ENCODE results near the gene PIP5K1B.
A peak's percentile ranks its signal among the peaks of the same experiment; 100 is the strongest.

PIP5K1B gene

DNA sequence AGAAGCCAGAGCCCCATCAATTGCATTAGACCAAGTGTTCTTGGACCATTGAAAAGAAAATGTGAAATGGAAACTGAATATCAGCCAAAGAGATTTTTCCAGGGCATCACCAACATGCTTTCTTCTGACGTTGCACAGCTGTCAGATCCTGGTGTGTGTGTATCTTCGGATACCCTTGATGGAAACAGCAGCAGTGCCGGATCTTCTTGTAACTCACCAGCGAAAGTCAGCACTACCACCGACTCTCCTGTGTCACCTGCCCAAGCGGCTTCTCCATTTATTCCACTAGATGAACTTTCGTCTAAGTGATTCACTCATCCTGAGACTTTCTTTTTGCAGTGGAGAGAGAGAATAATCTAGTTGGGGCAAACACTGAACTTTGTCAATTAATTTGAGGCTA lies 75.7 kb downstream of the PIP5K1B start:
- TF ChIP-seq, protein P1, sequence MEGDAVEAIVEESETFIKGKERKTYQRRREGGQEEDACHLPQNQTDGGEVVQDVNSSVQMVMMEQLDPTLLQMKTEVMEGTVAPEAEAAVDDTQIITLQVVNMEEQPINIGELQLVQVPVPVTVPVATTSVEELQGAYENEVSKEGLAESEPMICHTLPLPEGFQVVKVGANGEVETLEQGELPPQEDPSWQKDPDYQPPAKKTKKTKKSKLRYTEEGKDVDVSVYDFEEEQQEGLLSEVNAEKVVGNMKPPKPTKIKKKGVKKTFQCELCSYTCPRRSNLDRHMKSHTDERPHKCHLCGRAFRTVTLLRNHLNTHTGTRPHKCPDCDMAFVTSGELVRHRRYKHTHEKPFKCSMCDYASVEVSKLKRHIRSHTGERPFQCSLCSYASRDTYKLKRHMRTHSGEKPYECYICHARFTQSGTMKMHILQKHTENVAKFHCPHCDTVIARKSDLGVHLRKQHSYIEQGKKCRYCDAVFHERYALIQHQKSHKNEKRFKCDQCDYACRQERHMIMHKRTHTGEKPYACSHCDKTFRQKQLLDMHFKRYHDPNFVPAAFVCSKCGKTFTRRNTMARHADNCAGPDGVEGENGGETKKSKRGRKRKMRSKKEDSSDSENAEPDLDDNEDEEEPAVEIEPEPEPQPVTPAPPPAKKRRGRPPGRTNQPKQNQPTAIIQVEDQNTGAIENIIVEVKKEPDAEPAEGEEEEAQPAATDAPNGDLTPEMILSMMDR (IDR thresholded peaks at IDR 0.05; ENCODE audit: low read depth, low read length, missing control alignments): no peak
- peak overlapping the region; percentile 59 for H3K4me3 ChIP-seq (replicated peaks; ENCODE audit: low read depth, low read length)
- DNase-seq (ENCODE audit: extremely low read depth, low read depth): no peak

DNA sequence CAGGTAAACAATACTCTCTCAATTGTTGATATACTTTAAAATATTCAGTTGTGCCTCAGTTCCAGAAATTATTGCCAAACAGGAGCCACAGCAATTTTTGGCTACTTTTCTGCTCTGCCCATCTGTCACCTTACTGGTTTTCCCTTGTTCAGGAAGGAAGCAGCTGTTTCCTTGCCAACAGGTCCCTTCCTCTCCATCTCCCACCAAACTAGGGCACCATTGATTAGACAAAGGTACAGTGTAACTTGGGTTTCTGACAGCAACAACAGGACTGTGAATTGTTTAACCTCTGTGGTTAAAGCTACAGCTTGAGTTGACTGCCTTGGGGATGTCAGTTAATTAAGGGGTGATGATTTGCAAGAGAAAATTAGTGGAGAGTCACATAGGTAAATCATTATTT lies 76.9 kb downstream of the PIP5K1B start:
- DNase-seq (ENCODE audit: extremely low read depth, low read depth): no peak
- TF ChIP-seq, protein P1 (IDR thresholded peaks at IDR 0.05; ENCODE audit: low read depth, low read length, missing control alignments): no peak
- H3K4me3 ChIP-seq (replicated peaks; ENCODE audit: low read depth, low read length): no peak overlapping the region

DNA sequence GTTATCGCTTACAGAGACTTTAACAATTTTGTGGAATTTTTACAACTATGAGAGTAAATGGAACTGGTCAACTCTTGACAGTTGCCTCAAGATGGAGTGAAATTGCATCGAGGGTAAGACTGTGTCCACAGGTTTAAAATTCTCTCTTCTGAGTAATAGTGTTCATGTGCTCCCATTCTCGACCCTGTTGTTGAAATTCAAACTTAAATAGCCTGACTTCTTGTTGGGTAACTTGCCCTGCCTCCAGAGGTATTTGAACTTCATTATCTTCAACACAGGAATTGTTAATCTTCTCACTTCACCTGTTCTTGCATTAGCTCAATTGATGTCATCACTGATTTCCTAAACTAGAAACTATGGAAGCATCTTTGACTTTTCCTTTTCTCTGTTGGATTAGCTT lies 77.5 kb downstream of the PIP5K1B start:
- TF ChIP-seq, protein P1 (IDR thresholded peaks at IDR 0.05; ENCODE audit: low read depth, low read length, missing control alignments): no peak
- no peak overlapping the region for H3K4me3 ChIP-seq (replicated peaks; ENCODE audit: low read depth, low read length)
- no peak for DNase-seq (ENCODE audit: extremely low read depth, low read depth)

DNA sequence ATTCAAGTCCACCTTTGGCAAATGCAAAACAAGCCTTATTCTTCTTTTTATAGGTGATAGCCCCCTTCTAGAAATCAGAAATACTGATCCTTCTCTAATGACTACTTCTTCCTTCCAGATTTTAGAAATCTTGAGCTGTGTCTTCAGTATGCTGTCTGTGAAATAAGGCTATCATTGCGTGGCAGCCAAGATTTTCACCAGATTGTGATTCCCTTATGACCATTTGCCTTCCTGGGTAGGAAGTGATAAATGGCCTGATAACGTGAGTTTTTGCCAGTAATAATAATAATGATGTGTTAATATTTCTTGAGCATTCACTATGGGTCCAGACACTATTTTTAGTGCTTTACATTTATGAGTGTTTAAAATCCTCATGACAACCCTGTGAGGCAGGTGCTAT lies 80.9 kb downstream of the PIP5K1B start:
- TF ChIP-seq, protein P1 (IDR thresholded peaks at IDR 0.05; ENCODE audit: low read depth, low read length, missing control alignments): no peak

DNA sequence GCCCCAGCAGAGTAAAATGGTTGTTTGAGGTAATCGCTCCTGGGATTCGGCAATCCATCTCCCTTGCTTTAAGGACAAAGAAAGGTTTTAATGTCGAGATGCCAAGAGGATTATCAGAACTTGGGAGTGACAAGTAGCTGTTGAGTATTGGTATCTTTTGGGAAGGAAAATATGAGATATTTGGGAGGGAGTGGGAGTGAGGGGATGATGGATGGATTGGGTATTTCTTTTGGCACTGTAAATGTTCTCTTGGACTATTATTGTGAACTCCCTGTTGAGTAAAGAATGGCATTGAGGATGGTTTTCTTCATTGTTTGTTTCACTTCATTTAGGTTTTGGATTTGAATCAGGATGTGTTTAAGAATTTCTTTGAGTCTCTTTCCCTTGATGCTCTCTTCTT lies 86.1 kb downstream of the PIP5K1B start:
- TF ChIP-seq, protein P1 (IDR thresholded peaks at IDR 0.05; ENCODE audit: low read depth, low read length, missing control alignments): no peak
- no peak for DNase-seq (ENCODE audit: extremely low read depth, low read depth)
- H3K4me3 ChIP-seq (replicated peaks; ENCODE audit: low read depth, low read length): no peak overlapping the region

More for the DNA sequence above, 80.9 kb downstream of the PIP5K1B start:
- no peak for DNase-seq (ENCODE audit: extremely low read depth, low read depth)
- H3K4me3 ChIP-seq (replicated peaks; ENCODE audit: low read depth, low read length): no peak overlapping the region

DNA sequence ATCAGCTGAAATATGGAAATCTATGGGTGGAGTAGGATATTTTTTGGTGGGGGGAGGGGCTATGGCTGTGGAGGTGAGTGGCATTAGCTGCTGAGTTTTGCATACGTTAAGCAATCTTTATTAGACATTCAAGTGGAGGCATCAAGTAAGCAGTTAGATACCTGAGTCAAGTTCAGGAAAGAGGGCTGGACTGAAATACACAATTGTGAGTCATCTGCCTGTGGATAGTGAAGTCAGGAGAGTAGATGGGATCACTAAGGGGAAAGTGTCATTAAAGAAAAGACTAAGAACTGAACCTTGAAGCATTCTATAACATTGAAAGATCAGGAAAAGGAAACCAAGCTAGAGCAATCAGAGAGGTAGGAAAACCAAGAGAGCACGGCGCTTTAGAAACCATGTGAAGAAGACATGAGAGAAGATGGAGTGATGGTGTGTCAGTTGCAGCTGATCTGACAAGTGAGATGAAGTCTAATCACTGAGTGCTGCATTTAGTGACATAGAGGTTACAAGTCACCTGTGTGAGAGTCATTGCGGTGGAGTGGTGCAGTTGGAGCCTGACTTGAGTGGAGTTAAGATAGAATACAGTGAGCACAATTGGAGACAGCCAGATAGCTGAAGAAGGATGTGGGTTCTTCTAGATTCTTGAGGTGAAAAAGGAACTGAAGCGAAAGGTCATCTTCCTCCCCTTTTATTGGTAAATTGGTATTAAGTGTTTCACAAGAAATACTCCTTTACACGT lies 88.7 kb downstream of the PIP5K1B start:
- TF ChIP-seq, protein P1 (IDR thresholded peaks at IDR 0.05; ENCODE audit: low read depth, low read length, missing control alignments): no peak
- no peak for DNase-seq (ENCODE audit: extremely low read depth, low read depth)
- H3K4me3 ChIP-seq (replicated peaks; ENCODE audit: low read depth, low read length): no peak overlapping the region

DNA sequence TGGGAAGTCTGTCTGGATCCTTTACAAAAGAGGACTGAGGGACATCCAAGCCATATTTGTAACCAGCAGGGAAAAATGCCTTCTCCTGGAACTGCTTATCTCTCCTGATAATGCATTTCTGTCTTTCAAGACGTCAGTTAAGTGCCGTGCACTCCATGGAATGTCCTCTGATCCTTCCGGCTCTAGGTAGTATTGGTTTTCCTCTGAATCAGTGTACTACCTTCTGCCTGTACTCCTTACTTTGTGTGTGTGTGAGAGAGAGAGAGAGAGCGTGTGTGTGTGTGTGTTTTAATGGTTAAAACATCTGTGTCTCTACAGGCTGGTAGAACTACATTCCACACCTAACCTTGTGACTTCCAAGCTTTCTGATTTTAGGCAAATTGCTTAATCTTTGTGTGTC lies 89.9 kb downstream of the PIP5K1B start:
- no peak for DNase-seq (ENCODE audit: extremely low read depth, low read depth)
- TF ChIP-seq, protein P1 (IDR thresholded peaks at IDR 0.05; ENCODE audit: low read depth, low read length, missing control alignments): no peak
- H3K4me3 ChIP-seq (replicated peaks; ENCODE audit: low read depth, low read length): no peak overlapping the region

All from HFF-Myc (cell line).